Fibroblast of pulmonary artery (primary cell): ENCODE measurements around the gene C18orf63.

Experiments
- DNase-seq: peaks from one replicate; pipeline ENCODE4 v3.0.0-alpha.2; 2010; ENCODE audit warnings: low read depth
- H3K4me3 ChIP-seq: replicated peaks from 2 replicates; pipeline ENCODE4 v1.5.1; 2011; ENCODE audit warnings: low read depth, mild to moderate bottlenecking, control low read depth, low read length, moderate library complexity
- TF ChIP-seq, protein P1 (sequence below): IDR thresholded peaks from 2 replicates; pipeline ENCODE4 v1.5.1; 2011; ENCODE audit warnings: mild to moderate bottlenecking, control low read depth, low read length, inconsistent platforms; ENCODE audit errors: missing control alignments

Gene C18orf63

GRCh38 chr18:74348581-74348980 is 32.9 kb downstream of the C18orf63 start:
- no peak overlapping the region for H3K4me3 ChIP-seq
- no peak for DNase-seq
- TF ChIP-seq, protein P1, sequence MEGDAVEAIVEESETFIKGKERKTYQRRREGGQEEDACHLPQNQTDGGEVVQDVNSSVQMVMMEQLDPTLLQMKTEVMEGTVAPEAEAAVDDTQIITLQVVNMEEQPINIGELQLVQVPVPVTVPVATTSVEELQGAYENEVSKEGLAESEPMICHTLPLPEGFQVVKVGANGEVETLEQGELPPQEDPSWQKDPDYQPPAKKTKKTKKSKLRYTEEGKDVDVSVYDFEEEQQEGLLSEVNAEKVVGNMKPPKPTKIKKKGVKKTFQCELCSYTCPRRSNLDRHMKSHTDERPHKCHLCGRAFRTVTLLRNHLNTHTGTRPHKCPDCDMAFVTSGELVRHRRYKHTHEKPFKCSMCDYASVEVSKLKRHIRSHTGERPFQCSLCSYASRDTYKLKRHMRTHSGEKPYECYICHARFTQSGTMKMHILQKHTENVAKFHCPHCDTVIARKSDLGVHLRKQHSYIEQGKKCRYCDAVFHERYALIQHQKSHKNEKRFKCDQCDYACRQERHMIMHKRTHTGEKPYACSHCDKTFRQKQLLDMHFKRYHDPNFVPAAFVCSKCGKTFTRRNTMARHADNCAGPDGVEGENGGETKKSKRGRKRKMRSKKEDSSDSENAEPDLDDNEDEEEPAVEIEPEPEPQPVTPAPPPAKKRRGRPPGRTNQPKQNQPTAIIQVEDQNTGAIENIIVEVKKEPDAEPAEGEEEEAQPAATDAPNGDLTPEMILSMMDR = no peak

DNA sequence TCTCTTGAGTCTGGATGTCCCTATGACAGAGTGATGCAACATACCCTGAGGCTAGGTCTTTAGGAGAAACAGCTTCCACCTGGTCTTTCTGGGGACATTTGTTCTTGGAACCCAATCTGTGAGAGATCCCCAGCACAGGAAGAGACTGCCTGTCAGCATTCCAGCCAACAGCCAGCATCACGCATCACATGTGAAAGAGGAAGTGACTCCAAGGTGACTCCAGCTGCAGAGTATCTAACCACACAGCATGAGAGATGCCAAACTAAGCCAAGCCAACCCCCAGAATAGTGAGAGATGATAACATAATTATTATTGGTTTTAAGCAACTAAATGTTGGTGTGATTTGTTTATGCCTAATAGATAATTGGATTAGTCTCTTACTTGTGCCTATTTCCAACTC is 35.7 kb downstream of the C18orf63 start:
- peak; percentile 68 for DNase-seq
- TF ChIP-seq, protein P1 = no peak
- H3K4me3 ChIP-seq = no peak overlapping the region

- no peak overlapping the region for H3K4me3 ChIP-seq
- TF ChIP-seq, protein P1 = peak; percentile 96
- DNase-seq = peak; percentile 88
These were observed 37.6 kb downstream of the C18orf63 start for GRCh38 chr18:74353169-74353775.

GRCh38 chr18:74356959-74357358 is 41.3 kb downstream of the C18orf63 start:
- DNase-seq = no peak
- no peak overlapping the region for H3K4me3 ChIP-seq
- TF ChIP-seq, protein P1 = no peak

GRCh38 chr18:74360852-74361655 is 45.4 kb downstream of the C18orf63 start:
- H3K4me3 ChIP-seq = no peak overlapping the region
- TF ChIP-seq, protein P1 = no peak
- no peak for DNase-seq

DNA sequence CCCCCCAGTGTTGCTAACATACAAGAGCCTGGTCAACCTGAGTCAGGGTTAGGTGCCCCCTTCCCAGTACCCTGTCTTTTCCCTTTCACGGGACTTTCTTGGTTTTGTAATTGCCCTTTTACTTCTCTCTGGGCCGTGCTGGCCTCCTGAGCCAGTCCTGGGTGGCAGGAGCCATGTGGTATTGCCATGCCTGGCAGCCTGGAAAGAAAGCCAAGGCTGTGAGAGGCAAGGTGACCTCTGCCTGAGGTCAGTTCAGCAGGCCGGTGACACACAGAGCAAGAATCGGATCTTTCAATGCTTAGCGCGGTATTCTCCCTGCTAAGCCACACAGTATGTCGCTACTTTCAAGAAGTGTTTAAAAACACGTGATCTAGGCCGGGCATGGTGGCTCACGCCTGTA is 52.3 kb downstream of the C18orf63 start:
- no peak for DNase-seq
- no peak overlapping the region for H3K4me3 ChIP-seq
- TF ChIP-seq, protein P1 = no peak
